Measurements from ENCODE around the gene ZC2HC1C. TPM values are rescaled to one million over a fixed set of nuclear protein-coding genes. Genes with fewer than 3 reads are reported as not detected.

ZC2HC1C gene
- total RNA-seq, 1 donor from 2014 or later: 1.8 TPM

DNA sequence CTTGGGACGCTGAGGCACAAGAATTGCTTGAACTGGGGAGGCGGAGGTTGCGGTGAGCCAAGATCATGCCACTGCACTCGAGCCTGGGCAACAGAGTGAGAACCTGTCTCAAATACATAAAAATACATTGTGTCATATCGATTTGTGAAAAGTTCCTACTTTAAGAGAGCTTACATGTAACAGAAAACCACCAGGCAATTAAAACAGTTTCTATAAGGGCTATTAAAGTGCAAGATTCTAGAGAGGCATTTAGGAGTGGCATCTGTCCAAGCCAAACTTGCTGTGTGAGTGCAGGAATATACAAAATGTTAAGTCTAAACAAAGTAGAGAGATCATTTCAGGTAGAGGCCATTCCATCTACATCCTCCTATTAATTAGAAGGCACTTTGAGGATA lies 59.2 kb downstream of the ZC2HC1C start:
- intact Hi-C loops (cut with micrococcal nuclease): loop anchor here (5.0 kb wide), 2 partner anchors 439 to 534 kb away; partner anchors contain the start of genes ERG28 and TTLL5

Other genes starting within 250 kb of the ZC2HC1C start
- gene PROX2, start 193.5 kb upstream of the ZC2HC1C start, total RNA-seq: not detected in 2 replicates
- gene DLST, start 187.7 kb upstream of the ZC2HC1C start, total RNA-seq: 93.7 and 94.6 TPM in 2 replicates
- 9.4 and 11.3 TPM in 2 replicates for gene RPS6KL1, start 146.4 kb upstream of the ZC2HC1C start, total RNA-seq
- 0.14 and 0.20 TPM in 2 replicates for gene PGF, start 114.0 kb upstream of the ZC2HC1C start, total RNA-seq
- gene EIF2B2, start 66.7 kb upstream of the ZC2HC1C start, total RNA-seq: 47.6 TPM in 2 replicates
- gene MLH3, start 18.2 kb upstream of the ZC2HC1C start, total RNA-seq: 22.7 and 23.7 TPM in 2 replicates
- gene ACYP1, start 5.6 kb upstream of the ZC2HC1C start, total RNA-seq: 45.4 and 50.1 TPM in 2 replicates
- gene NEK9, start 57.4 kb downstream of the ZC2HC1C start, total RNA-seq: 67.6 and 69.5 TPM in 2 replicates
- 237 and 240 TPM in 2 replicates for gene TMED10, start 107.0 kb downstream of the ZC2HC1C start, total RNA-seq
- gene FOS, start 209.2 kb downstream of the ZC2HC1C start, total RNA-seq: 3.6 and 4.3 TPM in 2 replicates